OCI-LY1 (cell line): ENCODE data around the gene GDPD4.

Experiments used
- H2AFZ ChIP-seq: fragments of 200-600 bp; sonication (generic), shearing (Covaris generic); 2 replicates; pipeline ENCODE4 v1.6.0; 2014; ENCODE audit warnings: antibody characterized with exemption, mild to moderate bottlenecking, low read length
- H3F3A ChIP-seq: fragments of 200-600 bp; sonication (generic), shearing (Covaris generic); 2 replicates; pipeline ENCODE4 v1.6.0; 2014; ENCODE audit warnings: mild to moderate bottlenecking, antibody characterized with exemption, low read length, moderate library complexity; ENCODE audit not compliant: insufficient read depth
- H3K27ac ChIP-seq: fragments of 200-600 bp; sonication (generic); 2 replicates; pipeline ENCODE4 v1.5.1; 2014; ENCODE audit warnings: low read length, mixed run types, mild to moderate bottlenecking, low read depth; ENCODE audit not compliant: poor library complexity, severe bottlenecking
- H3K27me3 ChIP-seq: fragments of 200-600 bp; sonication (generic); 2 replicates; pipeline ENCODE4 v1.6.0; 2014; ENCODE audit warnings: antibody characterized with exemption, mild to moderate bottlenecking, low read length, moderate library complexity; ENCODE audit not compliant: insufficient read depth
- H3K36me3 ChIP-seq: fragments of 200-600 bp; sonication (generic); 2 replicates; pipeline ENCODE4 v1.6.1; 2014; ENCODE audit warnings: mild to moderate bottlenecking, antibody characterized with exemption, low read length, moderate library complexity, mixed read lengths; ENCODE audit not compliant: insufficient read depth
- H3K4me1 ChIP-seq: fragments of 200-600 bp; sonication (generic); 2 replicates; pipeline ENCODE4 v1.5.1; 2014; ENCODE audit warnings: mild to moderate bottlenecking, low read length, moderate library complexity; ENCODE audit not compliant: insufficient read depth, severe bottlenecking
- H3K4me2 ChIP-seq: fragments of 200-600 bp; sonication (generic), shearing (Covaris generic); 2 replicates; pipeline ENCODE4 v1.6.1; 2014; ENCODE audit warnings: low read length
- H3K4me3 ChIP-seq: fragments of 200-600 bp; sonication (generic); 2 replicates; pipeline ENCODE4 v1.5.1; 2014; ENCODE audit warnings: low read length, low read depth, mild to moderate bottlenecking, mixed read lengths; ENCODE audit not compliant: poor library complexity, severe bottlenecking
- H3K79me2 ChIP-seq: fragments of 200-600 bp; shearing (Covaris generic); 2 replicates; pipeline ENCODE4 v1.6.1; 2016; ENCODE audit warnings: mixed run types, low read length, mixed read lengths; ENCODE audit not compliant: insufficient read depth
- H3K9ac ChIP-seq: fragments of 200-600 bp; sonication (generic), shearing (Covaris generic); 2 replicates; pipeline ENCODE4 v1.6.1; 2014; ENCODE audit warnings: mild to moderate bottlenecking, low read length, mixed read lengths
- H3K9me2 ChIP-seq: fragments of 200-600 bp; sonication (generic), shearing (Covaris generic); 2 replicates; pipeline ENCODE4 v1.6.1; 2014; ENCODE audit warnings: low read depth, mild to moderate bottlenecking, low read length, mixed read lengths
- H3K9me3 ChIP-seq: fragments of 200-600 bp; shearing (Covaris generic); 2 replicates; pipeline ENCODE4 v1.6.1; 2014; ENCODE audit warnings: low read length, mixed read lengths
- H4K20me1 ChIP-seq: fragments of 200-600 bp; sonication (generic), shearing (Covaris generic); 2 replicates; pipeline ENCODE4 v1.6.0; 2016; ENCODE audit warnings: mild to moderate bottlenecking, low read length; ENCODE audit not compliant: insufficient read depth
- EZH2 ChIP-seq: fragments of 200-600 bp; sonication (generic), shearing (Covaris generic); IDR thresholded peaks from 2 replicates; pipeline ENCODE4 v1.8.0; 2017; ENCODE audit warnings: borderline replicate concordance, mixed run types, mild to moderate bottlenecking, antibody characterized with exemption, low read length, moderate library complexity, mixed read lengths
- TF ChIP-seq, protein P1 (sequence below): fragments of 200-600 bp; sonication (generic), shearing (Covaris generic); IDR thresholded peaks from 2 replicates; pipeline ENCODE4 v1.5.1; 2017; ENCODE audit warnings: mild to moderate bottlenecking, antibody characterized with exemption, low read length, moderate library complexity, mixed read lengths

The GDPD4 gene

GRCh38 chr11:77212314-77213007, 89.0 kb downstream of the GDPD4 start:
- H3K4me2 ChIP-seq, result no peak overlapping the region
- no peaks in the 10 kb centered on the region for H3K27me3 ChIP-seq
- H3K4me1 ChIP-seq, result no peaks in the 10 kb centered on the region
- no peak overlapping the region for H3K27ac ChIP-seq
- TF ChIP-seq, protein P1, sequence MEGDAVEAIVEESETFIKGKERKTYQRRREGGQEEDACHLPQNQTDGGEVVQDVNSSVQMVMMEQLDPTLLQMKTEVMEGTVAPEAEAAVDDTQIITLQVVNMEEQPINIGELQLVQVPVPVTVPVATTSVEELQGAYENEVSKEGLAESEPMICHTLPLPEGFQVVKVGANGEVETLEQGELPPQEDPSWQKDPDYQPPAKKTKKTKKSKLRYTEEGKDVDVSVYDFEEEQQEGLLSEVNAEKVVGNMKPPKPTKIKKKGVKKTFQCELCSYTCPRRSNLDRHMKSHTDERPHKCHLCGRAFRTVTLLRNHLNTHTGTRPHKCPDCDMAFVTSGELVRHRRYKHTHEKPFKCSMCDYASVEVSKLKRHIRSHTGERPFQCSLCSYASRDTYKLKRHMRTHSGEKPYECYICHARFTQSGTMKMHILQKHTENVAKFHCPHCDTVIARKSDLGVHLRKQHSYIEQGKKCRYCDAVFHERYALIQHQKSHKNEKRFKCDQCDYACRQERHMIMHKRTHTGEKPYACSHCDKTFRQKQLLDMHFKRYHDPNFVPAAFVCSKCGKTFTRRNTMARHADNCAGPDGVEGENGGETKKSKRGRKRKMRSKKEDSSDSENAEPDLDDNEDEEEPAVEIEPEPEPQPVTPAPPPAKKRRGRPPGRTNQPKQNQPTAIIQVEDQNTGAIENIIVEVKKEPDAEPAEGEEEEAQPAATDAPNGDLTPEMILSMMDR, result no peak
- H3K79me2 ChIP-seq, result no peaks in the 10 kb centered on the region
- H3K36me3 ChIP-seq, result no peaks in the 10 kb centered on the region
- H3K9ac ChIP-seq, result no peak overlapping the region
- no peaks in the 10 kb centered on the region for H4K20me1 ChIP-seq
- no peaks in the 10 kb centered on the region for H3F3A ChIP-seq
- H3K4me3 ChIP-seq, result no peak overlapping the region
- no peaks in the 10 kb centered on the region for H3K9me3 ChIP-seq
- no peaks in the 10 kb centered on the region for H3K9me2 ChIP-seq
- no peak overlapping the region for H2AFZ ChIP-seq

- H3K9me3 ChIP-seq, result no peaks in the 10 kb centered on the region
- H3K9ac ChIP-seq, result no peak overlapping the region
- H3K27ac ChIP-seq, result no peak overlapping the region
- H3K27me3 ChIP-seq, result no peaks in the 10 kb centered on the region
- H3F3A ChIP-seq, result no peaks in the 10 kb centered on the region
- no peak overlapping the region for H3K4me3 ChIP-seq
- H4K20me1 ChIP-seq, result no peaks in the 10 kb centered on the region
- no peak overlapping the region for H2AFZ ChIP-seq
- TF ChIP-seq EZH2, result no peak
- TF ChIP-seq, protein P1, result no peak
- H3K79me2 ChIP-seq, result no peaks in the 10 kb centered on the region
- no peaks in the 10 kb centered on the region for H3K36me3 ChIP-seq
- H3K9me2 ChIP-seq, result no peaks in the 10 kb centered on the region
- no peaks in the 10 kb centered on the region for H3K4me1 ChIP-seq
- no peak overlapping the region for H3K4me2 ChIP-seq
Observed at GRCh38 chr11:77211594-77212251, 89.8 kb downstream of the GDPD4 start.

DNA sequence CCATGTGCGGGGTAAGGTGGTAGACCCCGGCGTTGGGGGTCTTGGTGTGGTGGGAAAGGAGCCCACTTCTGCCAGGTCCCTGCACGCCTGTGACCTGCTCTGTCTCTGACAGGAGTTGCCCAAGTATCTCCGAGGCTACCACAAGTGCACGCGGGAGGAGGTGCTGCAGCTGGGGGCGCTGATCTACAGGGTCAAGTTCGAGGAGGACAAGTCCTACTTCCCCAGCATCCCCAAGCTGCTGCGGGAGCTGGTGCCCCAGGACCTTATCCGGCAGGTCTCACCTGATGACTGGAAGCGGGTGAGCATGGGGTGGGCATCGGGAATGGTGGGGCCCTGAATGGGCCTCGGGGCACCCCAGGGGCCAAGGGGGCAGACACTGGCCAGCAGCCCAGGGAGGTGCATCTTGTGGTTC, 90.4 kb downstream of the GDPD4 start:
- no peak for TF ChIP-seq EZH2
- TF ChIP-seq, protein P1, result no peak
- no peaks in the 10 kb centered on the region for H3K27me3 ChIP-seq
- H3K4me3 ChIP-seq, result no peak overlapping the region
- no peak overlapping the region for H3K4me2 ChIP-seq
- no peaks in the 10 kb centered on the region for H3K9me3 ChIP-seq
- H3K4me1 ChIP-seq, result no peaks in the 10 kb centered on the region
- H2AFZ ChIP-seq, result no peak overlapping the region
- no peaks in the 10 kb centered on the region for H3K79me2 ChIP-seq
- H3K9ac ChIP-seq, result no peak overlapping the region
- H4K20me1 ChIP-seq, result no peaks in the 10 kb centered on the region
- H3K27ac ChIP-seq, result no peak overlapping the region
- no peaks in the 10 kb centered on the region for H3K36me3 ChIP-seq
- no peaks in the 10 kb centered on the region for H3K9me2 ChIP-seq
- no peaks in the 10 kb centered on the region for H3F3A ChIP-seq
